ENCODE results near the gene TLE4.

- TF ChIP-seq CTCF (IDR thresholded peaks at IDR 0.05), result no peak
- TF ChIP-seq POLR2A (IDR thresholded peaks at IDR 0.05), result no peak
Measured at GRCh38 chr9:79629721-79630120, 58.0 kb downstream of the TLE4 start.

Measured in esophagus squamous epithelium (tissue), 4 donors.